ENCODE measurements around the gene BLMH.
"Not testable (repeated sequence)": the region's sequence is repeated elsewhere in the genome, so short reads cannot be mapped to it uniquely, and the experiment has no call there.

The BLMH gene

DNA sequence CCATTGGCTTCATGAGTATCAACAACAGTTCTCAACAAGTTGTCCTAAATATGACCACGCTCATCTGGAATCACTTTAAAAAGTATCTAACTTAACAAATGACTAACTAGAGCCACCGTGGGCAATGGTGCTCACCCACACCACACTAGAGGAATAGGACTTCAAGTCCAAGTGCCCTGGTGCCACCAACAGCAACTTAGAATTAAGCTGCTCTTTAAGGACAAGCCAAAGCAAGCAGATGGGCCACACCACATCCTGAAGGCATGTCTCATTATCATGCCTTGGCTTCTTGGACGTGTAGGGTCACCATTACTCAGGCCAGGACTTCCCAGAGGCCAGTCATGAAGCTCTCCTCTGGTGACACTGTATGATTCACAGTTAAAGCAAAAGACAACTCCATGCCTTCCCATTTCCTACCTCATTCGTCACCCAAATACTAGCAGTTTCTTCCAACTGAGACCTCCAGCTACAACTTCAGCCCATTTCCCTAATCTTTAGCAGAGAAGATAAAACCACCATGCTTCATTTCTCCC is 46.8 kb downstream of the BLMH start:
- DNase-seq: no peak

DNA sequence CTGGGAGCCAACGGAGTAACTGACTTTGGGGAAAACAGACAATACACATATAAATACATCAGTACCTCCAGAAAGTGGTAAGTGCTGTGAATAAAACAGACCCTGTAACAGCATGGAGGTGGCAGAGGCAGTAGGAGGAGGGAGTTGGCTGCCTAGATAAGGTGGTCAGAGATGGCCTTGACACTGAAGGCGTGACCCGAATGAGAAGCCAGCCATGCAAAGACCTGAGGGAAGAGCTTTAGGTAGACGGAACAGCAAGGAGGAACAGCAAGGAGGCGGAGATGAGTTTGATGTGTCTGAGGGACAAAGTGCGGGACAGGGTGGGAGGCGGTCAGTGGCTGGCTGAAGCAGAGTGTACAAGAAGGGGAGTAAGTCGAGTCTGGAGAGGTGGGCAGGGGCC is 48.2 kb downstream of the BLMH start:
- no peak for DNase-seq

DNA sequence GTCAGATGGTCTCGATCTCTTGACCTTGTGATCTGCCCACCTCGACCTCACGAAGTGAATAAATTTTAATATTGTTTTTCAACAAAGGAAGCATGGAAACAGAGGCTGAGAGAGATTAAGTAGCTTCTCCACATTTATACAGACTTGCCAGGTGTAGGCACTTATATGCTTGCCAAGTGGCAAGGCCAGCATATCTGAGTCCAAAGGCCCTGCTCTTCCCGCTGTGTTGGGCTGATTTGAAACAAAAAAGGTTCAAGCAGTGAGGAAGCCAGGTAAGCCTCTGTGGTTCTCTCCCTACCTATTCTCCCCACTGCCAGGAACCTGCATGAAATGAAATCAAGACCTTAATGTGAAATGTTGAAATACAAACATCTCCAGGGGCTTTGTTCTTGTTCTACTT is 48.7 kb downstream of the BLMH start:
- no peak for DNase-seq

DNA sequence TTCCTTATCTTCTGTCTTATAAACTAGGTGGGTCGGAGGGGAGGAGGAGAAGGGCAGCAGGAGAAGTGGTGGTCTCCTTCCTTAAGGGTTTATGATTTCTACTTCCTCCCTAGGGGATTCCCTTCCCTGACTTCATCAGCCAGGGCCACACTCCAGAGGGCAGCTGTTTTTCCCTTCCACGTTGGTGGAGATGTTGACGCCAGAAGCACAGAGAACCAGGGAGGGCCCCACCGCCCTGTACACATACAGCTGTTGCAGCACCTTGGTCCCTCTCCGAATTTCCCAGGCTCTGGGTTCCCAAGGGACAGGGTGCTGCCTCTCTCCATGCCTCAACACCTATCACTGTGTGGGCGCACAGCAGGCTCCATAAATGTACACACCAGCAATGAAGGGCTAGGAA is 50.7 kb downstream of the BLMH start:
- DNase-seq: no peak

DNA sequence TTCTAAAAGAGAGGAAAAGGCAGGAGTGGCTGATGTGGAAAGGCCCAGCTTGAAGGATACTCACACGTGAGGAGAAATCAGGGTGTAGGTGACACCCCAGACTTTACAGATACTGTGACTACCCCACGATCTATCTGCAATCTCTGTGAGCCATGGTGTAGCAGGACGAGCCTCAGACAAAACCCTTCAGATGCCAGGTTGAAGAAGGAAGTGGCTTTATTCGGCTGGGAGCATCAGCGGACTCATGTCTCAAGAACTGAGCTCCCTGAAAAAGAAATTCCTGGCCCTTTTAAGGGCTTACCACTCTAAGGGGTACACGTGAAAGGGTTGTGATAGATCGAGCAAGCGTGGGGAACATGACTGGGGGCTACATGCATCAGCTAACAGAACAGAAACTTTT is 51.6 kb downstream of the BLMH start:
- no peak for DNase-seq

DNA sequence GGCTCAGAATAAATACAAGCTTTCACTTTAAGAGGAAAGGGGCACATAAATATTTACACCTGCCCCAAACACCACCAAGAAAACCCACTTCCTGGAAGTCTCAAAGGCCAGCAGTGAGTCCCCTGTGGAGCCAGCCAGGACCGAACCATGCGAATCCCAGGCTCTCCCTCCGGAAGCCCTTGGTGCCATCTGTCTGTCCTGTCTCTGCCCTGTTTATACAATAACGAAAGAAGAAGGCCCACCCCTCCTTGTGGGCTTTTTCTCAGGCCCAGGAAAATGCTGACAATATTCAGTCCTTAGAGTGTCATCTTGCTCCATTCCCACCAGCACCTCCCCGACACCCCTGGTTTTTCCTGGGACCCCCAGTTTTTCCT is 52.7 kb downstream of the BLMH start:
- DNase-seq: no peak

DNA sequence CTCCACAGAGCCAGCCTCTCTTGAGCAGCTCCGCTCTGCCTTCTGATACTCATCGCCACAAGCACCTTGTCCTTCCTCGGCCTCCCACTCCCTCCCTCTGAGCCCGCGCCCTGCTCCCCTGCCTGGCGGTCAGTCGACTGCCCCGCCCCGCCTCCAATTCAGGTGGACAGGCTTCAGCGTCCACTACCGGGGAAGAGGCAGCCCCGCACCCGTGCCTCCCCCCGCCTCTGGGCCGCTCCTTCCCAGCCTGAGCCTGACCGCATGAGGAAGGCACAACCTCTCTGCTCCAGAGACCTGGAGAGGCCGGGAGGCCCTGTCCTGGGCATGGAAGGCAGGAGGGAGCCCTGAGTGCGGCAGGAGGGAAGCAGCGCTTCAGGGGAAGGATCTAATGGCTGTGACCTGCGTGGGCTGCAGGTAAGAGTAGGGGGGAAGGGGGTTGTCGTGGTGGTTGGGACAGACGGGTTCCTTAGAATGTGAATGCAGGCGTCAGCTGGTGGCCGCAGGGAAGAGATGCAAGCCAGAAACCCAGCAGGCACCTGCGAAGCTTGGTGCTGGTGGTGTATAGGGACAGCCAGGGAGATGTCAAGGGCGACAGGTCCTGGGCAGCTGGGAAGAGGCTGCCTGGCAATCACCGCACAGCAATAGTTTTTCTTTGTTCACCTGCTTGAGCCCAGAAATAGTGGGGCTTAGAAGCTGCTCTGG is 53.2 kb downstream of the BLMH start:
- no peak for DNase-seq

DNA sequence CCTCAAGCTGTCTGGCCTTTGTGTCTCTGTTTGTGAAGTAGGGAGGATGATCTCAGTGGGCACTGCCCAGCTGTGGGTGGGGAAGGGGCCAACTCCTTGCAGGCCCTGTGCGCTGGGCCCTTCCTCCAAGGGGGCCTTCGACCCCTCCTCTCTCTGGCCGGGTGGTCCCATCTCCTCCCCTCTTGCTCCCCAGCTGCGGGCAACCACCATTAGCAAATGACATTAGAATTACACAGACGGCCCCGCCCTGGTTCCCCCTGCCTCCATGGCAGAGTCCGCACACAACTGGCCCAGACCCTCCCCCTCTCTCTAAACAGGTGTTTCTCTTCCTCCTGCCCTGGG is 53.8 kb downstream of the BLMH start:
- DNase-seq: no peak

DNA sequence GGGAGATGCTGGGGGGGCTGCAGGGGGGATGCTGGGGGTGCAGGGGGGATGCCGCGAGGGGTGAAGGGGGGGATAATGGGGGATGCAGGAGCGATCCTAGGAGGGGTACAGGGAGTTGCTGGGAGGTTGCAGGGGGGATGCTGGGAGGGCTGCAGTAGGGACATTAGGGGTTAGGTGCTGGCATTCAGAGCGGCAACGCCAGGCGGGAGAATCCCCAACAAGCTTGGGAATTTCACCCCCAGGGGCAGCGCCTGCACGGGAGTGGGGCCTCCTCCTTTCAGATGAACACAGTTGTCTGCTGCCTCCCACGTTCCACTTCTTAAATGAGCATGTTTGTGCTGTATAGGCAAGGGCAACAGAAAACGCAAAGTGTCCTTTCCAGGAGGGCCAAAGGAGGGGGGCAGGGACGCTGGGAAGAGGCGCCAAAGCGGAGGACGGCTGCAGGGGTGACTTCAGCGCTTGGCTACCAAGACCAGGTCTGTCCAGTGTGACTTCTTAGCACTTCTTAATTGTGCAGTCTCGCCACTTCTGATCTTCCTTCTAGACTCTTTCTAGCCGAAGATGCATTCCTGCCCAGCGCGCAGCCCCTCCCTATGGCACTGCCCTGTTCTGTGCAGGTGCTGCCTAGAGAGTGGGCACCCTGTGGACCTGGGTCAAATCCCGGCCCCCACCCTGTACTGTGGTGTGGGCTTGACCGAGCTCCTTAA is 54.3 kb downstream of the BLMH start:
- DNase-seq: no peak

DNA sequence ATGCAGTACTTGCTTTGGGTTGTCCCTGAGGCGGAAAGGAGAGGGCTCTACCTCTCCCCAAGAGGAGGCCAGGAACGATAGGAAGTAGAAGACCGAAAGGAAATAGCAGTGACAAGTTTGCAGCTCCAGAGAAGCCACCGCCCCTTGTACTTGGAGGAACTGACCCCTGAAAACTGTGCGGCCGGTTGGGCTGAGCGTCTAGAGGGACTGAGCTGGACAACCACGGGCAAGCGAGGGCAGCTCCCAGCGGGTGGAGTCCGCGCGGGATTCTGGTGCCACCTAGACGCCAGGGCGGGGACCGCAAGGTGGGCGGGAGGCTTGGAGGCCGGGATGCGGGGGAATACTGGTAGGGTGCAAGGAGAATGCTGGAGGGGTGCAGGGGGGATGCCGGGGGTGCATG is 55.0 kb downstream of the BLMH start:
- DNase-seq: no peak

DNA sequence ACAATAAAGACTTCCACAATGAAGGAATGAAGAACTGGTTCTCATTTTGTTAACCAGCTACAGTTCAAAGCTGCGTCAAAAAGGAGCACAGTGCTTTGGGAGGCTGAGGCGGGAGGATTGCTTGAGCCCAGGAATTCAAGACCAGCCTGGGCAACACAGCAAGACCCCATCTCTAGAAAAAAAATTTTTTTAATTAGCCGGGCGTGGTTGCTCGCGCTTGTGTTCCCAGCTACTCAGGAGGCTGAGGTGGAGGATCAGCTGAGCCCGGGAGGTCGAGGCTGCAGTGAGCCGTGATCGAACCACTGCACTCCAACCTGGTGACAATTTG is 55.5 kb downstream of the BLMH start:
- no peak for DNase-seq

DNA sequence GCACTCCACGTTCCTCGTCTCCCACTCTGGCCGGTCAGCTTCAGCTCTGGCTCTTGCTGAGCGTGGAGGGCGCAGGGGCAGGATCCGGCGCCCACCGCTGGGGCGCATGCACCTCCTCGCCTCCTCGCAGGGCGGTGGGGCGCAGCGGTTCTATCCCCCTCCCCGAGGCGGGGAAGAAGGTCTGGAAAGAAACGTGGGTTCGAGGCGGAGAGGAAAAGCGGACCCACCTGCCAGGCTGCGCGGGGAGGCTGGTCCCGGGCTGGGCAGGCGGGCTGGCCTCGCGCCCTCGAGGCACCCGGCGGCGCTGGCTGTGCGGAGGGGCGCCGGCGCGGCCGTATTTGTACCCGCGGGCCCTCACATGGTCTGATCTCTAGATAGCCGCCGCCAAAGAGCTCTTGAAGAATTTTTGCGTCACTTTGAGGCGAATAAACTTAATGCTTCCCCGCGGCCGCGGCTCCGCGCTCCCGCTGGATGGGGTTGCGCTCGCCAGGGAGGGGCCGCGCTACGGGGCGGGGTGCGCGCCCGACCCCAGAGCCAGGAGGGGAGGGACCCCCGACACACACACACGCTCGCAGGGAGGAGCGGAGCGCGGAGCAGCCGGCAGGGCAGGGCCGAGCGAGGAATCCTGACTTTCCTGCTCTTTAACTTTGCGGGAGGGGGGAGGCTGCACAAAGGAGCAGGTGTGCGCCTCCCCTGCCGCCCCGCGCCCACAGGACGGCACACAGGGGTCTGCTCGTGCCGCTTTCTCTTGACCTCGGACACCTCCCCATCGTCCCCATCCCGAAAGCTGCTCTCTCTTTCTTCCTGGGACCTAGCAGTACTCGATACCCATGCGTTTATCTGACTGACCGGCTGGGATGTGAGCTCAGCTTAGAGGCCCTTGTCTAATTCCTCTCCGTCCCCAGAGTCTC is 56.1 kb downstream of the BLMH start, which contains the start of gene SLC6A4:
SLC6A4 (minus strand) TSS at position 312 of the 911 bp plus-strand sequence. CDS start 13,739 bp downstream, outside the sequence.
- DNase-seq: no peak

DNA sequence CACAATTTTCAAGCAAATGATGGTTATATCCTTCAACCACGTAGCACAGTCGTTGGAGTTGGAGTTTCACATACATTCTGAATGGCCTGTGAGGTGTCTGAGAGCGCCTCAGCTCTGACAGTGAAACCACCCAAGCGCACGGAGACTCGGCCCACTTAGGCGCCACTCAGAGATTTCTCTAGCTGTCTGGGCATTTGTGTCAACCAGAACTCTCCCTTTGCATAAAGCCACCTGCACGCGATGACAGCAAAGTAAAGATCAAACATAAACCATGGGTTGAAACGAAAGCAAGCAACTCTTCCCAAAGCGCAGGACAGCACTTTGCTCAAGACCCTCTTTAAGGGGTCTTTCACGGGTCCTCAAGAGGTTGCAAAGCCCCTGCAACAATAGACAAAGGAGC is 56.8 kb downstream of the BLMH start:
- no peak for DNase-seq

DNA sequence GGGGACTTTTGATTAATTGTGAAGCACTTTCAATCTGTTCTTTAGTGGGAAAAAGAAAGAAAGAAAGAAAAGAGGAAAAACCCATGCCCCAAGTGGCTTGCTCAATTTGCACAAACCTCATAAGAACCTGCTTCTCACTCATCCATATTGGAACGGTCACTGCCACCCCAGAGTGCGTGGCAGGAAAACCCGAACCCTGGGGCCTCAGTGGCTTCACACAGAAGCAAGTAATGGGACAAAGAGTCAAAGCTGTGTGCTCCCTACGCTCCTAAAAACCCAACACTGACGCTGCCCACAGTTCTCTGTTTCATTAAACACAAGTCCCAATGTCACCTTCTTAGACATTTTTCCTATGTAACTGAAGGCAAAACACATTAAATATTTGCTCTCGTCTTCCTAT is 57.4 kb downstream of the BLMH start:
- no peak for DNase-seq

DNA sequence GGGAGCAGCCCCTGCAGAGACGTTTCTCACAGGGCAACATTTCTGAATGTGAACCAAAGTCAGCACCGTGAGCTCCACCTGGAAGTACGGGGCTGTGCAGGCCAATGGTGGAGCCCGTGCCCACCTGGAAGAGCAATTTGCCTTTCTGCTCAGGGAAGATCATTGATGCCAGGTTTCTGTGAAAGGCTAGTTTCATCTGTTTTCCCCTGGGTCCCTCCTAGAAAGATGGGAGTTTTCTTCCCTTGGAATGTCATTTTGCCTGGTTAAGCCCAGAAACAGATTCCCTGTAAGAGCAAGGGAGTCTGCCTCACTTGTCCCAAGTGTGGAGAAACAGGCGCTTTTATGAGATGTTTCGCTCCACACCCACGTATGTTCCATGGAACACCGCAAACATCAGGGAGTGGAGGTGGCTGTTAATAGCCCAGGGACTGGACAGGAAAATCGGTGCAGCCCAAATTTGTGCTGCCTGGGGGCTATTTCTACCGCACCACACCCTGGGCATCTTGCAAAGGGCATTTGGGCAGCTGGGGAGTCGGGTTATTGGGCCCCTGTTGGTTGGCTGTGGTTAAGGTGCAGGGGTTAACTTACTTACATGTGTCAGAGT is 58.8 kb downstream of the BLMH start:
- no peak for DNase-seq

DNA sequence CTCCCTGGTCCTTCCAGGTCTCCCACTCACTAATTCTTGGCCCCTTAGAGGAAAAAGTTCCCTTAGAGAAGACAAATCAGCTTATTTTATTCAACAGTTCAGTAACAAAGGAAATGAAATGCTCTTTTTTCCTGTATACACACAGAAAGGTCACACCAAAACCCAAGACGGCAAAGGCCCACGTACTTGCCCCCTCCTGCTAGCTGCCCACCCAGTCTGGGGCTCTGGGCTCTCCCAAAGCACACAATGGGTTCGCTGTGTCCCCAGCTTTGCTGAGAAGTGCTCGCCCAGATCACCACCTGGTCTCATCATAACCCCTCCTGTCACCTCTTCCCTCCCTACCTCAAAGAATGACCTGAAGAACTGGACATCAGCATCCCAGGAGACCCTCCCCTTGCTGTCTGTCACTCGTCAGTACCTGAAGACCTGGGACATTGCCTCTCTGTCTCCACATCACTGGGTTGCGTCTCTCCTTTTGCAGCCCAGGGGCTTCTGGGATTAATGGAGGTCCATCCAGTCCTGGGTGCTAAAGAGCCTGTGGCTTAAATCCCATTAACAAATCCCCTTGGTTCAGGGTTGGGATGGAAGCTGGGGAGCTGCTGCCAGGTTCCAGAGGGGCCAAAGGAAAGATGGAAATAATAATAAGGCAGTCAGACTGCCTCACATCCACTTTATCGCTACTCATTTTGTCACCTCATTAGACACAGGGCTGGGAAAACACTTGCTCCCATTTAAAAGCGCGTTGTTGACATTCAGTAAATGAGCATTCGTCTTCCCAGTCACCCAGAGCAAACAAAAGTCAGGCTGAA is 59.5 kb downstream of the BLMH start:
- no peak for DNase-seq

DNA sequence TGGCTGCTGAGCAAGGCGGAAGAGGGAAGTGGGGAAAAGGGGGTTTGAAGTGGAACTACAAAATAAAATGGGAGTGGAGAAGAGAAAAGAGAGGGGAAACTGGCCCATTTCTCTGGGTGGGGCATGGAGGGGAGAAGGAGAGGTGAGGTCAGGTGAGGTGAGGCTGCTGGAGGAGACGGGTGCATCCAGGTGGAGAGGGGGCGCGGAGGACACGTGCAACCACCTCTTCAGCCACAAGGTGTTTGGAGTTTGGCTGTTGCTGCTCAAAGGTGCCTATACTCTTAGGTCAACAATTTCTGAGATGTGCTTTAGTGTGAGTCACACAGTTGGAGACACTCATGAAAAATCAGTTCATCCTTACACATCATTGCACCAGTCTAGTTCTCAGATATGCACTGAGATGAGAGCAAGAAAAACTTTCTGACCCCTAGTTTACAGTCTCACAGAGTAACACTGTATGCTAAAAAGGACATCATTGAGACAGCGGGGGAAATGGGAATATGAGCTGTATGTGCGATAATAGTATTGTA is 61.1 kb downstream of the BLMH start:
- DNase-seq: no peak

DNA sequence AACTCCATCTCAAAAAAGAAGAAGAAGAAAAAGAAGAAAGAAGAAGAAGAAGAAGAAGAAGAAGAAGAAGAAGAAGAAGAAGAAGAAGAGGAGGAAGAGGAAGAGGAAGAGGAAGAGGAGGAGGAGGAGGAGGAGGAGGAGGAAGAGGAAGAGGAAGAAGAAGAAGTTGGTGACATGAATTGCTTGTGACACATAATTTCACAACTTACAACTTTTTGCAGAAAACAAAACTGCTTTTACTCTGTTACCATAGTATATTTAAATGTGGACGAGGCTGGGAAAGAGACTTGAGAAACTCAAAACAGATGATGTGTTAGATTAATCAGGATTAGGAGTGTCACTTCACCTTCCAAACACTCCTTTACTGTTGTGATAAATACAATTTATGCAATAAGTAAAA is 61.7 kb downstream of the BLMH start:
- not testable (repeated sequence) for DNase-seq

DNA sequence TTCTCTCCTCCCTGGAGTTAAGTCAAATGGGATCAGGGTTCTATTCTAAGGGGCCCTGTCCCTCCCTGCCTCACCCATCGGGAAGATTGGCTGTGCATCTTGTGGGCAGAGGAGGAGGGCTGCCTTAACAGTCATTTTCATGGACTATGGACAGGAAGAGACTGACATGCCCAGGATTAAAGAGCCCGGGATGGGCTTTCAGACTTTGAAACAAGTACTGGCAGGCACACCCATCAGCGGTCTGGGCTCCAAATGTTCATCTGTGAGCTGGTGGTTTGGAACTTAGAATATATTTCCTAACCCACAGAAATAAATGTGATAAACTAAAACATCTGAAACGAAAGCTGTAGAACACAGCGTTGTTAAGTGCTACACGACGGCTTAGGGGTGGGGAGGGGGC is 62.7 kb downstream of the BLMH start:
- no peak for DNase-seq

DNA sequence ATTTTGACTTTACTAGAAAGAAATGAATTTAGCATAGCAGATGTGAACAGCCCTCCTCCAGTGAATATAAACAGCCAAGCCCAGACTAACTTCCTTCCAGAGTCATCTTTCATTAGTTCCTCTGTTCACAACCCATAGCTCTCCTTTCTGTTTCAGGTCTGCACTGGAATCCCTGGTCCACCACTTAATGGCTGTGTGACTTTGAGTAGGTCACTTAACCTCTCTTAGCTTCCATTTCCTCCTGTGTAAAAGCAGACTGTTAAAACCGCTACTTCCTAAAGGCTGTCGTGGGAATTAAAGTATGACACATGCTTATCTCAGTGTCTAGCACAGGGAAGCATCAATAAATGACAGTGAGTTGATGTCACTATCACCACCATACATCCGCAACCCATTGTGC is 63.7 kb downstream of the BLMH start:
- no peak for DNase-seq

DNA sequence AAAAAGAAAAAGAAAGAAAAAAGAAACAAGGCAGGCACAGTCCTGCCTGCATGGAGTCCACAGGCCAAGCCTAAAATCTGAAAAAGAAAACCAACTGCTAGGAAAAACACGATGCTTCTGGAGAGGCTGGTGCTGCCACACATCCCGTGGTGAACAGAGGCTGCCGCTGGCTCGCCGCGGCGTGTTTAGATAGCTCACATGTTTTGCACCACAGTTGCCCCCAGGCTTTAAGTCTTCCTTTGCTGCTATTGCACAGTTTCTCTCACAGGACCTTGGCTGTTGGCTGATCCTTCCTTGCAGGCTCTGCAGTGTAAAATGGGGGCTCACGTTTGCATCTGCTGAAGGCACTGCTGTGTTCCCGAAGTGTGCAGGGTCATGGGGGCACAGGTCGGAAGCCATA is 64.9 kb downstream of the BLMH start:
- no peak for DNase-seq

DNA sequence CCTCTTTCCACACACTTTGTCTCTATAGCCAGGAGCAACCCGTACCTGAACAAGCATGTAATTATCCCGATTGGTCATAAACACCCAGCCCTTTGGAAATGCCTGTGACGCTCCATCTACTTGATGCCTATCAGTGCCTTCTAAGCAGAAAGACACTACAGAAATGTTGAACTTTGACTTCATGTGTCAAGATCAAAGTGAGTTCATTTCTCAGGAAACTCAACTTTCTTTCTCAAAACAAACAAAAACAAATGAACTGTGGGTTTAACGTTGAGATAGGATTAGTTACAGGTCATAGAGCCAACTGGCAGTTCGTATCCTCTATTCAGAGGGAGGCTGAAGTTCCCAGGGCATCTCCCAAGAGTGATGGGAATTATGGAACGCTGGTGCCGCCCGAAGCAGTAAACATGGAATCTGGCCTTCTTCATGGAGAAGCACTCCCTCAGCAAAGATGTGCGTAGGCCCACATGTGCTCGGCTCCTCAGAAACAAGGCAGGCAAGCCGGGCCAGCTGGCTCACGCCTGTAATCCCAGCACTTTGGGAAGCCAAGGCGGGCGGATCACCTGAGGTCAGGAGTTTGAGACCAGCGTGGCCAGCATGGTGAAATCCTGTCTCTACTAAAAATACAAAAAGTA is 65.7 kb downstream of the BLMH start:
- DNase-seq: no peak
